Sigmoid colon (tissue), 4 donors: Measurements from ENCODE around the gene GNB3.

Experiments used
- CTCF ChIP-seq, 4 experiments: fragments of 450-650 bp in 3 of 4; fragments of 200-600 bp in 1 of 4; IDR thresholded peaks; one replicate each; pipeline ENCODE4 v1.5.1; 2016 to 2019; ENCODE audit warnings: antibody characterized with exemption in 4 of 4, mild to moderate bottlenecking in 3 of 4, moderate library complexity in 2 of 4
- EP300 ChIP-seq, 4 donors: sonication (generic); formaldehyde crosslinking; IDR thresholded peaks; one replicate each; pipeline ENCODE4 v1.6.1; 2017; ENCODE audit warnings: antibody characterized with exemption in 4 of 4
- POLR2A ChIP-seq, 2 donors: fragments of 450-650 bp; IDR thresholded peaks; one replicate each; pipeline ENCODE4 v1.6.1; 2016; ENCODE audit warnings: antibody characterized with exemption in 2 of 2, mild to moderate bottlenecking in 2 of 2, moderate library complexity in 2 of 2
- POLR2AphosphoS5 ChIP-seq, 4 donors: sonication (generic); formaldehyde crosslinking; IDR thresholded peaks; one replicate each; pipeline ENCODE4 v1.6.1; 2017; ENCODE audit warnings: antibody characterized with exemption in 4 of 4

GRCh38 chr12:6867413-6868210 lies 26.9 kb downstream of the GNB3 start, which contains the start of gene TPI1:
- TF ChIP-seq CTCF (IDR thresholded peaks at IDR 0.05) (no peak), POLR2A (IDR thresholded peaks at IDR 0.05) (peak; percentile 96 to 98), EP300 (IDR thresholded peaks at IDR 0.05) (no peak), POLR2AphosphoS5 (IDR thresholded peaks at IDR 0.05) (peak; percentile 99 to 100 (median 100))
